Omental fat pad (tissue), 4 donors: Measurements from ENCODE around the gene NTN5. TPM values are rescaled to one million over a fixed set of nuclear protein-coding genes. Genes with fewer than 3 reads are reported as not detected.

Source experiments
- ATAC-seq: fragments of 150-250 bp; one replicate; pipeline ENCODE4 v1.9.1; 2016; ENCODE audit warnings: mild to moderate bottlenecking, moderate library complexity; ENCODE audit not compliant: low FRiP score
- DNase-seq: peaks from one replicate; pipeline ENCODE4 v3.0.0-alpha.2; 2019; ENCODE audit warnings: low spot score
- total RNA-seq, 4 donors: library from RNA; depleted of rRNA; stranded (reverse); fragments of >200 nt; gene quantifications; one replicate each; pipeline ENCODE4 v1.1.0, GENCODE V29; 2016
- TF ChIP-seq, protein P1 (sequence below), 3 donors: fragments of 450-650 bp; IDR thresholded peaks; one replicate each; pipeline ENCODE4 v1.5.1; 2016 to 2017; ENCODE audit warnings: antibody characterized with exemption in 3 of 3, mild to moderate bottlenecking in 3 of 3, moderate library complexity in 2 of 3

Gene NTN5
- total RNA-seq, 4 donors from 2014 or later, result 0.47 TPM; not detected in 3

DNA sequence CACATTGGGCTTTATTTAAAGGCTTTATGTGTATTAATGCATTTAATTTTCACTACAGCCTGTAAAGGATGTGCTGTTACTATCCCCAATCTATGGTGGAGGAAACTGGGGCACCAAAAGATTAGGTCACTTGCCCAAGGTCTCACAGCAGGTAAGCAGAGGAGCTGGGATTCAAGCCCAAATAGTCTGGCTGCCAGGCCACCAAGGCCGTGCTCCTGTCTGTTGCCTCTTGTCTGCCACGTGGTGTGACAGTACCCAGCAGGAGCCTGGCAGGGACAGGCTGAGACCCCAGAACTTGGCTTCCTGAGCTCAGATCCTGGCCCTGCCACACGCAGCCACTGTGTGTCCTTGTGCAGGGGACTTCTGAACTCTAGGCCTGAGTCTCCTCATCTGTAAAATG lies 4.5 kb downstream of the NTN5 start:
- DNase-seq, result no peak
- TF ChIP-seq, protein P1, sequence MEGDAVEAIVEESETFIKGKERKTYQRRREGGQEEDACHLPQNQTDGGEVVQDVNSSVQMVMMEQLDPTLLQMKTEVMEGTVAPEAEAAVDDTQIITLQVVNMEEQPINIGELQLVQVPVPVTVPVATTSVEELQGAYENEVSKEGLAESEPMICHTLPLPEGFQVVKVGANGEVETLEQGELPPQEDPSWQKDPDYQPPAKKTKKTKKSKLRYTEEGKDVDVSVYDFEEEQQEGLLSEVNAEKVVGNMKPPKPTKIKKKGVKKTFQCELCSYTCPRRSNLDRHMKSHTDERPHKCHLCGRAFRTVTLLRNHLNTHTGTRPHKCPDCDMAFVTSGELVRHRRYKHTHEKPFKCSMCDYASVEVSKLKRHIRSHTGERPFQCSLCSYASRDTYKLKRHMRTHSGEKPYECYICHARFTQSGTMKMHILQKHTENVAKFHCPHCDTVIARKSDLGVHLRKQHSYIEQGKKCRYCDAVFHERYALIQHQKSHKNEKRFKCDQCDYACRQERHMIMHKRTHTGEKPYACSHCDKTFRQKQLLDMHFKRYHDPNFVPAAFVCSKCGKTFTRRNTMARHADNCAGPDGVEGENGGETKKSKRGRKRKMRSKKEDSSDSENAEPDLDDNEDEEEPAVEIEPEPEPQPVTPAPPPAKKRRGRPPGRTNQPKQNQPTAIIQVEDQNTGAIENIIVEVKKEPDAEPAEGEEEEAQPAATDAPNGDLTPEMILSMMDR (IDR thresholded peaks at IDR 0.05), result no peak
- ATAC-seq, result no peak

- TF ChIP-seq, protein P1 (IDR thresholded peaks at IDR 0.05), result no peak
- no peak for ATAC-seq
- no peak for DNase-seq
Measured at GRCh38 chr19:48665786-48666185, 7.0 kb downstream of the NTN5 start.

DNA sequence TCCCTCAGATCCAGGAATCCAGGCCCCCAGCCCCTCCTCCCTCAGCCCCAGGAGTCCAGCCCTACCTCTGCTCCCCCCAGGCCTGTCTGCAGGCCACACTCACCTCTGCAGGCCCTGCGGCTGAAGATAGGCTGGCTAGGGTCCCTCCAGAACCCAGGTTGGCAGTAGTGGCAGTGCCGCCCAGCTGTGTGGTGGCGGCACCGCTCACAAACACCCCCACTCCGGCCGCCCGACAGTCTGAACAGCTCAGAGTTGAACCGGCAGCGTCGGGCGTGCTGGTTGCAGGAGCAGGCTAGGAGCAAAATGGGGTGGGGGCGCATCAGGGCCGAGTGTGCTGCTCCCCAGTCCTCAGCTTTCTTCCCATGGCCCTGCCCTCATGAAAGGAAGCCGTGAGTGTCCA lies 8.3 kb downstream of the NTN5 start:
- no peak for ATAC-seq

DNA sequence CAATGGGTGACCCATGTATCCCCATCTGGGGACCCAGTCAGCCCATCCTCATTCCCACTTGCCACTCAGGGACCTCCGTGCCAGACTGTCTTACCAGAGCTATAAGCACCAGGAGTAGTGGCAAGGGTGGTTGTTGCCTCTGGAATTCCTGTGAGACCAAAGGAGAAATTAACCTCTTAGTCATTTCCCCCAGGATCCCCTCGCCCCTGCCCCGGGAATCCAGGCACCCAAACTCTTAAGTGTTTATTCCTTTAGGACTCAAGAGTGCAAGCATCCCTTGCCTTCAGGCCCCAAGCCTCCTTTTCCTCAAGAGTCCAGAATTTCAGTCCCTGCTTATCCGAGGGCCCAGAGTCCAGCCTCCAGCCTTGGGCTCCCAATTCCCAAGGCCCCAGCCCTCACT lies 9.2 kb downstream of the NTN5 start:
- no peak for DNase-seq
- ATAC-seq, result no peak
- TF ChIP-seq, protein P1 (IDR thresholded peaks at IDR 0.05), result no peak

More for the DNA sequence above, 8.3 kb downstream of the NTN5 start:
- TF ChIP-seq, protein P1 (IDR thresholded peaks at IDR 0.05), result no peak
- DNase-seq, result no peak

DNA sequence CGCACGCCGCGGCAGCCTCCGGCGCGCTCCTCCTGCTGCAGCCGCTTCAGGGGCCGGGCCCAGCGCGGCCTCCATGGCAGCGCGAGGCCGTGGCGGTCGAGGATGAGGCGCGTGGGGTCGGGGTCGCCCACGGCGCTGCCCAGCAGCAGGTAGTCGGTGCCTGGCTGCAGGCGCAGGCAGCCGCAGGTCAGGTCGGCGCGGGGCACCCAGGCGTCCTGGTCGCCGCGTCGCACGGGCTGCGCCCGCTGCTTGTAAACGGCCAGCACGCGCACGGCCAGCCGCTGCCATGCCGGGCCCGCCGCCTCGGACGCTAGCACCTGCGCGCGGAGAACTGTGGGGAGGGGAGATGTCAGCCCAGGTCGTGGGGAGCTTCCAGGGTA lies 11.1 kb downstream of the NTN5 start:
- no peak for ATAC-seq
- TF ChIP-seq, protein P1 (IDR thresholded peaks at IDR 0.05), result no peak
- no peak for DNase-seq

DNA sequence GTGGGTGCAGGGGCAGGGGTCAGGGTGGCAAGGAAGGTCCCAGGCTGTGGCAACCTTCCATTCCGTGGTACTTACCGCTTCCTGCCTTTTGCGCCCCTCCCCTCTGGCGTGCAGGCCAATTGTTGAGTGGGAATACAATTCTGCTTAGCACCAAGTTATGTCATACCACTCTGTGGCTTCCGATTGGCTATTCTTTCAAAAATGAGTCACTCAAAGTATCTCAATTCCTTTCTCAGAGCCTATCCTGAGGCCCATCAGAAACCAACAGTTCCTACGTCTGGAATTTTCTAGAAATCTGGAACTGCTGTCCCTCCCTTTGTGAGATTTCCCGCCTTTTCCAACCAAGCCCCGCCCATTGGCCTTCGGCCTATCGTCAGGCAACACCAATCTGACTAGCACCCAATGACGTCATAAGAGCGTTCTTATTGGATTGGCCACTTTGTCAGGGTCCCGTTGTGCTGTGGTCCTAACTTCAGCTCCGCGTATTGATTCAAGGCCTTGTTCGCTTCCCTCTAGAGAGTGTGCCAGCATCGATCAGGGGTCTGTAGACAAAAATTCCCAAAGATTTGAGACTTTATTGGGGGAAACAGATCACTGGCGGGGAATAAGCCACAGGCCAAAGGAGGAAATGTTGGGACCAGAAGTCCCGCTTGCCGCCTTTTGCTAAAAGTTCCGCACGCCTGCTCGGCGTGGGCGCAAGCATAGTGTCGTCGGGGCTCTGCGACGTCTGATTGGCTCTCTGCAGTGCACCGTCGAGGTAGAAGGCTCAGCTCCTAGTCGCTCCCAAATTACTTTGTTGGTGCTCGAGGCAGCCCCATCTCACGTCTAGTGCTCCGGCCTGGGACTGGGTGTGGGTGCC lies 11.7 kb downstream of the NTN5 start:
- DNase-seq (peak; percentile 66), ATAC-seq (peak; percentile 75)
- TF ChIP-seq, protein P1 (IDR thresholded peaks at IDR 0.05), result no peak

- ATAC-seq (no peak), DNase-seq (no peak)
- TF ChIP-seq, protein P1 (IDR thresholded peaks at IDR 0.05), result no peak
Measured at GRCh38 chr19:48659768-48660167, 13.0 kb downstream of the NTN5 start.
